Measurements from ENCODE around the gene RAB12.

RAB12 gene

GRCh38 chr18:8688216-8688800 is 79.1 kb downstream of the RAB12 start:
- no peak for DNase-seq

GRCh38 chr18:8688816-8689215 is 79.6 kb downstream of the RAB12 start:
- DNase-seq = no peak

All from activated CD4-positive, alpha-beta T cell treated with anti-CD3 and anti-CD28 coated beads, Interleukin-10, Interleukin-2, amounts not matched to agents 100 ng/mL and 50 ng/mL, durations not matched to agents 16 hours and 8 hours (primary cell).